ENCODE data around the gene PSMC1.

- no peak for TF ChIP-seq CTCF (IDR thresholded peaks at IDR 0.05; ENCODE audit: low read depth, low read length)
- no peak for TF ChIP-seq EZH2phosphoT487 (IDR thresholded peaks at IDR 0.05; ENCODE audit: low read depth)
These were observed 17.7 kb downstream of the PSMC1 start for GRCh38 chr14:90274019-90274418.

Measured in OCI-LY3 (cell line).